Measurements from ENCODE around the gene CLEC4G. TPM values are rescaled to one million over a fixed set of nuclear protein-coding genes. Genes with fewer than 3 reads are reported as not detected.

The CLEC4G gene
- total and polyA plus RNA-seq, 2 of the 8 experiments (the other 6 are each of a cell fraction or from before 2014, with no cell fraction given): 0.35 to 2.9 TPM

DNA sequence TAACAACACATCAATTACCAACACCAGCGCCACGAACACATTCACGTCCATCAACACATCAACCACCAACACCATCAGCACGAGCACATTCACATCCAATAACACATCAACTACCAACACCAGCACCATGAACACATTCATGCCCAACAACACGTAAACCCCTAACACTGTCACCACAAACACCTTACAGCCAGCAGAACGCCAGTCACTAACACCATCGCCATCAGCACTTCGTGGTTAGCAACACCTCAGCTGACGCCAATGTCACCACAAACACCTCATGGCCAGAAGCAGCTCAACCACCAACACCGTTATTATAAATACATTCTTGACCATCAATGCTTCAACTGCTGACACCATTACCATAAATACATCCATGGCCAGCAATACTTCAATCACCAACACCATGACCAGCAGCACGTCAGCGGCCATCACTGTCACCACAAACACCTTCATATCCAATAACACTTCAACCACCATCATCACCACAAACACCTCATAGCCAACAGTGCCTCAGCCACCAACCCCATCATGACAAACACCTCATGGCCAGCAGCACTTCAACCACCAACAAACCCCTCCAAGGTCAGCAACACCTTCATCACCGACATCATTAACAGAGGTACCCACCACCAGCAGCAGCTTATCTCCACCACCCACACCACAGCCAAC is 39.4 kb downstream of the CLEC4G start:
- Histone ChIP-seq H2BK20ac (ENCODE audit: low read length) (no peak overlapping the region), H3K4me1 (replicated peaks in 1 of 4; ENCODE audit: control insufficient read depth in 3 of 4, insufficient read depth in 4 of 4, low read length in 3 of 4) (peaks cover 0 to 10% (median 4%) of the 10 kb centered on the region in 4 experiments; a peak in 4 of 7 replicates), H2BK12ac (ENCODE audit: low read depth, low read length) (no peak overlapping the region), H3K14ac (ENCODE audit: insufficient read length) (no peak overlapping the region), H3K9ac (replicated peaks in 1 of 4; ENCODE audit: extremely low read depth in 1 of 4, low read depth in 3 of 4, low read length in 3 of 4) (no peak overlapping the region), H3K79me2 (ENCODE audit: control insufficient read depth in 1 of 2, insufficient read depth in 2 of 2, low read length in 2 of 2) (no peaks in the 10 kb centered on the region), H2AK5ac (ENCODE audit: low read depth, low read length) (peak overlapping the region; percentile 96; the same call in 1 of the 2 replicates), H3K4me3 (ENCODE audit: extremely low read depth in 1 of 4, insufficient read depth in 2 of 4, low read depth in 3 of 4, low read length in 4 of 4) (no peak overlapping the region), H4K20me1 (replicated peaks in 1 of 2; ENCODE audit: control insufficient read depth in 1 of 2, insufficient read depth in 2 of 2, low read length in 2 of 2) (peaks cover 0 to 5% of the 10 kb centered on the region in 2 experiments), H3K79me1 (ENCODE audit: low read depth, low read length) (no peaks in the 10 kb centered on the region), H3K9me3 (ENCODE audit: insufficient read depth in 2 of 2, low read depth in 1 of 2, low read length in 1 of 2) (no peaks in the 10 kb centered on the region), H3K18ac (ENCODE audit: extremely low read depth, low read length) (no peak overlapping the region), H4K91ac (replicated peaks; ENCODE audit: insufficient read length, low read length) (no peak overlapping the region), H3K4me2 (ENCODE audit: insufficient read depth in 1 of 2, low read depth in 2 of 2, low read length in 2 of 2) (no peak overlapping the region), H3K56ac (replicated peaks; ENCODE audit: insufficient read length, low read depth, low read length) (no peak overlapping the region), H3K36me3 (ENCODE audit: control insufficient read depth in 2 of 4, insufficient read depth in 4 of 4, low read length in 3 of 4) (no peaks in the 10 kb centered on the region), H2BK5ac (ENCODE audit: low read depth, low read length) (no peak overlapping the region), H2BK15ac (ENCODE audit: low read length) (peak overlapping the region; percentile 93; the same call in 1 of the 2 replicates), H4K8ac (ENCODE audit: extremely low read depth, insufficient read depth, low read length) (peak overlapping the region; percentile 35; the same call in 1 of the 2 replicates), H2AFZ (ENCODE audit: low read length) (no peak overlapping the region), H3K4ac (replicated peaks; ENCODE audit: insufficient read length, low read depth, low read length) (no peak overlapping the region), H3K27ac (ENCODE audit: low read depth, low read length) (no peak overlapping the region), H3K23ac (ENCODE audit: insufficient read length) (no peak overlapping the region), H2BK120ac (replicated peaks; ENCODE audit: low read depth, low read length) (no peak overlapping the region), H3K23me2 (ENCODE audit: low read depth, low read length) (peaks cover 14% of the 10 kb centered on the region), H4K5ac (ENCODE audit: insufficient read length, low read depth, low read length) (no peak overlapping the region), H3K27me3 (replicated peaks in 1 of 4; ENCODE audit: control insufficient read depth in 3 of 4, extremely low read depth in 1 of 4, insufficient read depth in 3 of 4, low read length in 3 of 4) (no peaks in the 10 kb centered on the region; a peak in 2 of 7 replicates)
- DNase-seq (ENCODE audit: low read depth in 1 of 2, low spot score in 2 of 2) (no peak), FAIRE-seq (no peak)
- WGBS, 2 experiments (ENCODE audit: extremely low coverage in 1 of 2, insufficient coverage in 1 of 2, insufficient read length in 1 of 2, insufficient replicate concordance in 2 of 2, low coverage in 1 of 2, low lambda C conversion rate in 2 of 2, missing lambda C conversion rate in 1 of 2): 87% methylated on average over 13 of the region's 13 CpGs; no CpG with 5 or more reads in 1 of the 2 experiments
- CTCF ChIA-PET (ENCODE audit: partially characterized antibody): no interaction called here
- POLR2A ChIA-PET (ENCODE audit: partially characterized antibody): no interaction called here
- TF ChIP-seq, protein P1, sequence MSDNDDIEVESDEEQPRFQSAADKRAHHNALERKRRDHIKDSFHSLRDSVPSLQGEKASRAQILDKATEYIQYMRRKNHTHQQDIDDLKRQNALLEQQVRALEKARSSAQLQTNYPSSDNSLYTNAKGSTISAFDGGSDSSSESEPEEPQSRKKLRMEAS (IDR thresholded peaks at IDR 0.05): no peak
- no peak for TF ChIP-seq SRF (IDR thresholded peaks at IDR 0.05; ENCODE audit: low read depth, low read length)
- no peak for TF ChIP-seq KDM5A (IDR thresholded peaks at IDR 0.05; ENCODE audit: low read length)
- no peak for TF ChIP-seq TCF12 (IDR thresholded peaks at IDR 0.05; ENCODE audit: low read depth, low read length)
- TF ChIP-seq, protein P2, sequence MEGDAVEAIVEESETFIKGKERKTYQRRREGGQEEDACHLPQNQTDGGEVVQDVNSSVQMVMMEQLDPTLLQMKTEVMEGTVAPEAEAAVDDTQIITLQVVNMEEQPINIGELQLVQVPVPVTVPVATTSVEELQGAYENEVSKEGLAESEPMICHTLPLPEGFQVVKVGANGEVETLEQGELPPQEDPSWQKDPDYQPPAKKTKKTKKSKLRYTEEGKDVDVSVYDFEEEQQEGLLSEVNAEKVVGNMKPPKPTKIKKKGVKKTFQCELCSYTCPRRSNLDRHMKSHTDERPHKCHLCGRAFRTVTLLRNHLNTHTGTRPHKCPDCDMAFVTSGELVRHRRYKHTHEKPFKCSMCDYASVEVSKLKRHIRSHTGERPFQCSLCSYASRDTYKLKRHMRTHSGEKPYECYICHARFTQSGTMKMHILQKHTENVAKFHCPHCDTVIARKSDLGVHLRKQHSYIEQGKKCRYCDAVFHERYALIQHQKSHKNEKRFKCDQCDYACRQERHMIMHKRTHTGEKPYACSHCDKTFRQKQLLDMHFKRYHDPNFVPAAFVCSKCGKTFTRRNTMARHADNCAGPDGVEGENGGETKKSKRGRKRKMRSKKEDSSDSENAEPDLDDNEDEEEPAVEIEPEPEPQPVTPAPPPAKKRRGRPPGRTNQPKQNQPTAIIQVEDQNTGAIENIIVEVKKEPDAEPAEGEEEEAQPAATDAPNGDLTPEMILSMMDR (IDR thresholded peaks at IDR 0.05; ENCODE audit: control extremely low read depth in 1 of 3, insufficient read depth in 1 of 3, low read depth in 1 of 3, low read length in 3 of 3): no peak
- TF ChIP-seq, protein P3, sequence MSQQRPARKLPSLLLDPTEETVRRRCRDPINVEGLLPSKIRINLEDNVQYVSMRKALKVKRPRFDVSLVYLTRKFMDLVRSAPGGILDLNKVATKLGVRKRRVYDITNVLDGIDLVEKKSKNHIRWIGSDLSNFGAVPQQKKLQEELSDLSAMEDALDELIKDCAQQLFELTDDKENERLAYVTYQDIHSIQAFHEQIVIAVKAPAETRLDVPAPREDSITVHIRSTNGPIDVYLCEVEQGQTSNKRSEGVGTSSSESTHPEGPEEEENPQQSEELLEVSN (IDR thresholded peaks at IDR 0.05): no peak
- TF ChIP-seq, protein P4, sequence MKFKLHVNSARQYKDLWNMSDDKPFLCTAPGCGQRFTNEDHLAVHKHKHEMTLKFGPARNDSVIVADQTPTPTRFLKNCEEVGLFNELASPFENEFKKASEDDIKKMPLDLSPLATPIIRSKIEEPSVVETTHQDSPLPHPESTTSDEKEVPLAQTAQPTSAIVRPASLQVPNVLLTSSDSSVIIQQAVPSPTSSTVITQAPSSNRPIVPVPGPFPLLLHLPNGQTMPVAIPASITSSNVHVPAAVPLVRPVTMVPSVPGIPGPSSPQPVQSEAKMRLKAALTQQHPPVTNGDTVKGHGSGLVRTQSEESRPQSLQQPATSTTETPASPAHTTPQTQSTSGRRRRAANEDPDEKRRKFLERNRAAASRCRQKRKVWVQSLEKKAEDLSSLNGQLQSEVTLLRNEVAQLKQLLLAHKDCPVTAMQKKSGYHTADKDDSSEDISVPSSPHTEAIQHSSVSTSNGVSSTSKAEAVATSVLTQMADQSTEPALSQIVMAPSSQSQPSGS (IDR thresholded peaks at IDR 0.05; ENCODE audit: low read length): no peak

Measured in H1 (cell line).